Ectodermal cell (in vitro differentiated cells): ENCODE measurements around the gene LIN52. TPM values are rescaled to one million over a fixed set of nuclear protein-coding genes. Genes with fewer than 3 reads are reported as not detected.
A peak's percentile ranks its signal among the peaks of the same experiment; 100 is the strongest.

ENCODE experiments used
- H3K27ac ChIP-seq: 2 replicates; pipeline ENCODE4 v1.7.0; 2013; ENCODE audit warnings: mild to moderate bottlenecking, low read depth, low read length; ENCODE audit not compliant: insufficient read depth, poor library complexity, severe bottlenecking
- H3K27me3 ChIP-seq: 2 replicates; pipeline ENCODE4 v1.7.0; 2013; ENCODE audit warnings: mild to moderate bottlenecking, low read length; ENCODE audit not compliant: insufficient read depth, control insufficient read depth, poor library complexity, severe bottlenecking
- H3K36me3 ChIP-seq: one replicate; pipeline ENCODE4 v1.7.0; 2013; ENCODE audit warnings: low read length; ENCODE audit not compliant: control insufficient read depth, insufficient read depth
- H3K4me1 ChIP-seq: one replicate; pipeline ENCODE4 v1.7.0; 2013; ENCODE audit warnings: low read length; ENCODE audit not compliant: control insufficient read depth, insufficient read depth
- H3K4me3 ChIP-seq: 2 replicates; pipeline ENCODE4 v1.7.0; 2013; ENCODE audit warnings: low read depth, low read length, control low read depth; ENCODE audit not compliant: insufficient read depth
- H3K9me3 ChIP-seq: 2 replicates; pipeline ENCODE4 v1.7.0; 2013; ENCODE audit warnings: mild to moderate bottlenecking, low read length, moderate library complexity; ENCODE audit not compliant: control insufficient read depth
- WGBS, 2 experiments: methylation state at CpG; one replicate each; pipeline ENCODE4 v1.1.7; 2013; ENCODE audit warnings: missing lambda C conversion rate in 2 of 2; 5-methylcytosine and 5-hydroxymethylcytosine counted together
- polyA plus RNA-seq, 4 experiments: library from polyadenylated mRNA; stranded (reverse); fragments of 50-300 nt; gene quantifications; one replicate each; pipeline ENCODE4 v1.2.3, GENCODE V29; 2013

The LIN52 gene
- 14.3 TPM for polyA plus RNA-seq (2013, experiment 1 of 4)
- polyA plus RNA-seq (2013, experiment 2 of 4): 15.8 TPM
- 12.0 TPM for polyA plus RNA-seq (2013, experiment 3 of 4)
- 13.7 TPM for polyA plus RNA-seq (2013, experiment 4 of 4)

- peaks cover 6% of the 10 kb centered on the region for H3K4me1 ChIP-seq
- WGBS, 2 experiments: 0% methylated on average over 46 of the region's 46 CpGs
- no peaks in the 10 kb centered on the region for H3K36me3 ChIP-seq
- H3K27me3 ChIP-seq: no peaks in the 10 kb centered on the region
- H3K27ac ChIP-seq: peak within 1 kb of the TSS; percentile 87
- no peaks in the 10 kb centered on the region for H3K9me3 ChIP-seq
- peak within 1 kb of the TSS; percentile 61 for H3K4me3 ChIP-seq
Measured at GRCh38 chr14:74084277-74085046, at the start of gene LIN52, which contains the start of gene ALDH6A1. LIN52 (plus strand) TSS chr14:74084956; CDS start chr14:74084975, 19 bp downstream. ALDH6A1 (minus strand) TSS chr14:74084453; CDS start chr14:74084394, 59 bp downstream.

- Histone ChIP-seq H3K9me3 (no peaks in the 10 kb centered on the region), H3K4me1 (no peaks in the 10 kb centered on the region), H3K27ac (no peak overlapping the region), H3K36me3 (no peaks in the 10 kb centered on the region), H3K27me3 (no peaks in the 10 kb centered on the region), H3K4me3 (no peak overlapping the region)
- 93 to 95% methylated on average over 2 to 4 of the region's 4 CpGs for WGBS, 2 experiments
Measured at GRCh38 chr14:74035556-74035955, 49.2 kb upstream of the LIN52 start.

GRCh38 chr14:74038020-74038859 lies 46.5 kb upstream of the LIN52 start:
- no peaks in the 10 kb centered on the region for H3K27me3 ChIP-seq
- WGBS, 2 experiments: 72% methylated on average over 3 of the region's 3 CpGs

GRCh38 chr14:74042296-74042695 lies 42.5 kb upstream of the LIN52 start:
- 88 to 89% methylated on average over 2 of the region's 2 CpGs for WGBS, 2 experiments
- Histone ChIP-seq H3K36me3 (no peaks in the 10 kb centered on the region), H3K27me3 (no peaks in the 10 kb centered on the region), H3K27ac (no peak overlapping the region), H3K9me3 (no peaks in the 10 kb centered on the region), H3K4me3 (no peak overlapping the region), H3K4me1 (no peaks in the 10 kb centered on the region)

More at GRCh38 chr14:74038020-74038859, 46.5 kb upstream of the LIN52 start:
- H3K4me1 ChIP-seq: no peaks in the 10 kb centered on the region
- no peaks in the 10 kb centered on the region for H3K9me3 ChIP-seq
- no peak overlapping the region for H3K4me3 ChIP-seq
- no peaks in the 10 kb centered on the region for H3K36me3 ChIP-seq
- no peak overlapping the region for H3K27ac ChIP-seq

GRCh38 chr14:74045522-74045921 lies 39.2 kb upstream of the LIN52 start:
- WGBS, 2 experiments: 95 to 96% methylated on average over 4 of the region's 4 CpGs
- Histone ChIP-seq H3K9me3 (no peaks in the 10 kb centered on the region), H3K4me3 (no peak overlapping the region), H3K4me1 (no peaks in the 10 kb centered on the region), H3K27me3 (no peaks in the 10 kb centered on the region), H3K27ac (no peak overlapping the region), H3K36me3 (no peaks in the 10 kb centered on the region)

- 40 to 42% methylated on average over 1 to 2 of the region's 3 CpGs for WGBS, 2 experiments
- H3K27me3 ChIP-seq: no peaks in the 10 kb centered on the region
- no peak overlapping the region for H3K27ac ChIP-seq
- no peaks in the 10 kb centered on the region for H3K4me1 ChIP-seq
- H3K36me3 ChIP-seq: no peaks in the 10 kb centered on the region
- H3K9me3 ChIP-seq: no peaks in the 10 kb centered on the region
- H3K4me3 ChIP-seq: no peak overlapping the region
Measured at GRCh38 chr14:74048281-74048680, 36.5 kb upstream of the LIN52 start.

GRCh38 chr14:74049876-74050495 lies 34.8 kb upstream of the LIN52 start:
- no peak overlapping the region for H3K27ac ChIP-seq
- no peaks in the 10 kb centered on the region for H3K9me3 ChIP-seq
- no peaks in the 10 kb centered on the region for H3K27me3 ChIP-seq
- no peak overlapping the region for H3K4me3 ChIP-seq
- no peaks in the 10 kb centered on the region for H3K36me3 ChIP-seq
- WGBS, 2 experiments: 90 to 91% methylated on average over 2 to 3 of the region's 3 CpGs
- H3K4me1 ChIP-seq: no peaks in the 10 kb centered on the region

- Histone ChIP-seq H3K27me3 (no peaks in the 10 kb centered on the region), H3K27ac (no peak overlapping the region), H3K4me3 (no peak overlapping the region), H3K4me1 (no peaks in the 10 kb centered on the region), H3K36me3 (peaks cover 6% of the 10 kb centered on the region), H3K9me3 (no peaks in the 10 kb centered on the region)
- WGBS, 2 experiments: 92 to 100% methylated on average over 2 of the region's 2 CpGs
Measured at GRCh38 chr14:74062809-74063150, 22.0 kb upstream of the LIN52 start.

- Histone ChIP-seq H3K4me1 (no peaks in the 10 kb centered on the region), H3K27me3 (no peaks in the 10 kb centered on the region), H3K36me3 (peaks cover 6% of the 10 kb centered on the region), H3K4me3 (no peak overlapping the region), H3K27ac (no peak overlapping the region), H3K9me3 (no peaks in the 10 kb centered on the region)
Measured at GRCh38 chr14:74064426-74064825, 20.3 kb upstream of the LIN52 start.

GRCh38 chr14:74064883-74065282 lies 19.9 kb upstream of the LIN52 start:
- H3K9me3 ChIP-seq: no peaks in the 10 kb centered on the region
- no peak overlapping the region for H3K27ac ChIP-seq
- no peaks in the 10 kb centered on the region for H3K27me3 ChIP-seq
- no peak overlapping the region for H3K4me3 ChIP-seq
- no peaks in the 10 kb centered on the region for H3K4me1 ChIP-seq
- 96 to 97% methylated on average over 3 of the region's 3 CpGs for WGBS, 2 experiments
- H3K36me3 ChIP-seq: peaks cover 6% of the 10 kb centered on the region
